HepG2 (cell line): Measurements from ENCODE around the gene ST3GAL4. TPM values are rescaled to one million over a fixed set of nuclear protein-coding genes. Genes with fewer than 3 reads are reported as not detected.

Experiments
- ATAC-seq: fragments of 200-7000 bp; cut with Tn5 transposase; 3 replicates; pipeline ENCODE4 v1.9.1; 2020; ENCODE audit warnings: mild to moderate bottlenecking, moderate library complexity
- BruUV-seq: library from RNA; stranded (reverse); fragments of 400-500 nt; replicated peaks from 2 replicates; lab custom pipeline; 2021; lab: Mats Ljungman, UMichigan
- CTCF ChIA-PET: fragments of 300-600 bp; formaldehyde crosslinking; extraction: SDS; loops from one replicate; lab custom pipeline; 2021; ENCODE audit warnings: low total read pairs, inconsistent platforms, low intra/inter-chr PET ratio; lab: Yijun Ruan, JAX
- POLR2A ChIA-PET: fragments of 350-600 bp; sonication (Branson Sonifier 250); formaldehyde crosslinking; loops from one replicate; lab custom pipeline; 2020; ENCODE audit warnings: antibody characterized with exemption, inconsistent platforms; lab: Yijun Ruan, JAX
- DNase-seq: peaks from one replicate; pipeline ENCODE4 v3.0.0-alpha.2; 2015; ENCODE audit warnings: low spot score
- FAIRE-seq: peaks from 3 replicates; lab custom pipeline; 2011; peaks lifted over from hg19 to GRCh38; lab: Jason Lieb, UNC
- H2AFZ ChIP-seq: one replicate; pipeline ENCODE4 v1.6.1; 2011; ENCODE audit warnings: low read length, inconsistent platforms
- H3K27ac ChIP-seq: fragments of 300-600 bp; 3 replicates; pipeline ENCODE4 v1.8.0; 2011; ENCODE audit warnings: mixed run types, mild to moderate bottlenecking, mixed read lengths, low read length, inconsistent platforms; ENCODE audit not compliant: insufficient read depth; ENCODE audit errors: extremely low read length
- H3K27me3 ChIP-seq, 2 experiments: fragments of 200-600 bp in 1 of 2; 2 replicates in 1 of 2; 3 replicates in 1 of 2; pipeline versions ENCODE4 v1.6.0 to v1.8.0; 2011; ENCODE audit warnings: low read length in 2 of 2, mild to moderate bottlenecking in 2 of 2, moderate library complexity in 2 of 2, inconsistent platforms in 1 of 2; ENCODE audit not compliant: insufficient read depth in 2 of 2, control insufficient read depth in 1 of 2
- H3K36me3 ChIP-seq, 2 experiments: fragments of 200-600 bp in 1 of 2; replicated peaks in 1 of 2; 2 replicates in 1 of 2; 3 replicates in 1 of 2; pipeline versions ENCODE4 v1.5.1 to v1.8.0; 2011; ENCODE audit warnings: low read length in 2 of 2, inconsistent platforms in 1 of 2; ENCODE audit not compliant: insufficient read depth in 2 of 2, control insufficient read depth in 1 of 2
- H3K4me1 ChIP-seq: 2 replicates; pipeline ENCODE4 v1.5.1; 2012; ENCODE audit warnings: low read length, inconsistent platforms; ENCODE audit not compliant: insufficient read depth
- H3K4me2 ChIP-seq: 2 replicates; pipeline ENCODE4 v1.6.0; 2011; ENCODE audit warnings: low read depth, low read length, inconsistent platforms
- H3K4me3 ChIP-seq, 3 experiments: fragments of 200-600 bp in 1 of 3; sonication (generic), shearing (Covaris generic) in 1 of 3; replicated peaks in 1 of 3; 2 replicates each; pipeline ENCODE4 v1.5.1; 2011 to 2016; ENCODE audit warnings: low read length in 3 of 3, inconsistent platforms in 2 of 3, low read depth in 2 of 3, mild to moderate bottlenecking in 2 of 3, control low read depth in 1 of 3, mixed read lengths in 1 of 3; ENCODE audit not compliant: insufficient read depth in 1 of 3
- H3K79me2 ChIP-seq: one replicate; pipeline ENCODE4 v1.6.1; 2011; ENCODE audit warnings: low read length, inconsistent platforms; ENCODE audit not compliant: insufficient read depth
- H3K9ac ChIP-seq: 2 replicates; pipeline ENCODE4 v1.6.0; 2011; ENCODE audit warnings: mild to moderate bottlenecking, low read depth, low read length, inconsistent platforms; ENCODE audit not compliant: insufficient read depth
- H3K9me3 ChIP-seq: 2 replicates; pipeline ENCODE4 v1.5.1; 2012; ENCODE audit warnings: mild to moderate bottlenecking, low read length
- H4K20me1 ChIP-seq: 2 replicates; pipeline ENCODE4 v1.6.0; 2011; ENCODE audit warnings: inconsistent platforms, mild to moderate bottlenecking, low read length, moderate library complexity; ENCODE audit not compliant: insufficient read depth
- CBFB ChIP-seq: sonication (generic); formaldehyde crosslinking; IDR thresholded peaks from 2 replicates; pipeline ENCODE4 v1.4.0; 2020; ENCODE audit warnings: missing genetic modification reagents
- GATA4 ChIP-seq: sonication (generic); IDR thresholded peaks from 2 replicates; pipeline ENCODE4 v1.6.1; 2016; ENCODE audit warnings: antibody characterized with exemption, low read depth, borderline replicate concordance
- IRF2 ChIP-seq: IDR thresholded peaks from 2 replicates; pipeline ENCODE4 v1.6.1; 2018; ENCODE audit warnings: missing genetic modification reagents, missing compliant biosample characterization
- JARID2 ChIP-seq: sonication (generic); formaldehyde crosslinking; IDR thresholded peaks from 2 replicates; pipeline ENCODE4 v1.8.1; 2023; ENCODE audit warnings: missing genetic modification reagents, inconsistent platforms; ENCODE audit not compliant: insufficient replicate concordance
- MAZ ChIP-seq, 2 experiments: sonication (generic) in 1 of 2; formaldehyde crosslinking in 1 of 2; IDR thresholded peaks; 2 replicates each; pipeline versions ENCODE4 v1.5.0 to v1.6.1; 2012 to 2020; ENCODE audit warnings: low read depth in 2 of 2, mild to moderate bottlenecking in 2 of 2, borderline replicate concordance in 1 of 2, improper control_type of control experiment in 1 of 2, low read length in 1 of 2, missing genetic modification reagents in 1 of 2, moderate library complexity in 1 of 2
- MIXL1 ChIP-seq: IDR thresholded peaks from 2 replicates; pipeline ENCODE4 v1.6.1; 2016
- RXRA ChIP-seq: sonication (generic); formaldehyde crosslinking; IDR thresholded peaks from 2 replicates; pipeline ENCODE4 v1.5.1; 2020; ENCODE audit warnings: missing genetic modification reagents
- RXRB ChIP-seq: IDR thresholded peaks from 2 replicates; pipeline ENCODE4 v1.6.1; 2016; ENCODE audit warnings: borderline replicate concordance, missing genetic modification reagents, missing compliant biosample characterization
- TBL1XR1 ChIP-seq: fragments of 150-350 bp; IDR thresholded peaks from 2 replicates; pipeline ENCODE4 v1.6.1; 2014; ENCODE audit warnings: borderline replicate concordance, low read length; ENCODE audit not compliant: partially characterized antibody
- U2AF2 ChIP-seq: fragments of 200-400 bp; formaldehyde crosslinking; IDR thresholded peaks from 2 replicates; pipeline ENCODE4 v1.6.1; 2017; ENCODE audit warnings: low read depth, mild to moderate bottlenecking, low read length
- ZNF17 ChIP-seq: sonication (generic); formaldehyde crosslinking; IDR thresholded peaks from 2 replicates; pipeline ENCODE4 v1.5.0; 2020; ENCODE audit warnings: mild to moderate bottlenecking, missing genetic modification reagents
- ZNF207 ChIP-seq: fragments of 450-650 bp; IDR thresholded peaks from 2 replicates; pipeline ENCODE4 v1.6.1; 2016; ENCODE audit warnings: antibody characterized with exemption, borderline replicate concordance
- ZNF225 ChIP-seq: sonication (generic); formaldehyde crosslinking; IDR thresholded peaks from 2 replicates; pipeline ENCODE4 v1.4.0; 2020; ENCODE audit warnings: mild to moderate bottlenecking, missing genetic modification reagents
- ZNF335 ChIP-seq: sonication (generic); formaldehyde crosslinking; IDR thresholded peaks from 2 replicates; pipeline ENCODE4 v1.4.0; 2020; ENCODE audit warnings: missing genetic modification reagents
- ZNF501 ChIP-seq: sonication (generic); formaldehyde crosslinking; IDR thresholded peaks from 2 replicates; pipeline ENCODE4 v1.5.1; 2020; ENCODE audit warnings: mild to moderate bottlenecking, moderate library complexity, missing genetic modification reagents
- ZNF720 ChIP-seq: sonication (generic); formaldehyde crosslinking; IDR thresholded peaks from 2 replicates; pipeline ENCODE4 v1.4.0; 2020; ENCODE audit warnings: missing genetic modification reagents
- ZNF773 ChIP-seq: sonication (generic); formaldehyde crosslinking; IDR thresholded peaks from 2 replicates; pipeline ENCODE4 v1.4.0; 2020; ENCODE audit warnings: missing genetic modification reagents, borderline replicate concordance
- ZNF878 ChIP-seq: sonication (generic); formaldehyde crosslinking; IDR thresholded peaks from 2 replicates; pipeline ENCODE4 v1.8.1; 2023; ENCODE audit warnings: mild to moderate bottlenecking, missing genetic modification reagents, moderate library complexity
- WGBS: methylation state at CpG from one replicate; pipeline ENCODE4 v1.1.6; 2017; ENCODE audit warnings: low lambda C conversion rate; 5-methylcytosine and 5-hydroxymethylcytosine counted together
- in situ Hi-C: cut with HindIII; loops from 2 replicates; pipeline ENCODE4 v1.10.0; 2017; ENCODE audit warnings: low pct_unique_long_range_greater_than_20kb; ENCODE audit not compliant: extremely low pct_ligation_motif_present
- intact Hi-C: fragments of 100-400 bp; cut with micrococcal nuclease; formaldehyde crosslinking; loops from one replicate; pipeline ENCODE4 v1.10.0; 2022; ENCODE audit not compliant: unreplicated experiment
- polyA plus RNA-seq, 8 experiments: library from polyadenylated mRNA; depleted of rRNA in 3 of 8; stranded (reverse) in 7 of 8; unstranded in 1 of 8; fragments of >200 nt; fragmentation: Illumina TruSeq in 4 of 8; extraction: Trizol in 4 of 8; gene quantifications; 2 replicates each; pipeline versions ENCODE4 v1.2.1 to v1.2.3, GENCODE V29; 2011 to 2016; ENCODE audit warnings: low read depth in 4 of 8, missing spikeins in 1 of 8, mixed read lengths in 1 of 8; ENCODE audit not compliant: insufficient read depth in 1 of 8
- total RNA-seq, 5 experiments: library from RNA; depleted of rRNA; stranded (reverse); fragments of >200 nt; fragmentation: Illumina TruSeq; extraction: Trizol; gene quantifications; 2 replicates each; pipeline ENCODE4 v1.2.3, GENCODE V29; 2016; ENCODE audit warnings: low read depth in 1 of 5
- TF ChIP-seq, protein P1 (sequence below): sonication (generic); formaldehyde crosslinking; IDR thresholded peaks from 2 replicates; pipeline ENCODE4 v1.4.0; 2020; ENCODE audit warnings: missing genetic modification reagents, low read depth, mild to moderate bottlenecking, borderline replicate concordance
- TF ChIP-seq, protein P2 (sequence below): sonication (generic); formaldehyde crosslinking; IDR thresholded peaks from 2 replicates; pipeline ENCODE4 v1.8.0; 2022; ENCODE audit warnings: mild to moderate bottlenecking, missing genetic modification reagents, moderate library complexity

Gene ST3GAL4
- total and polyA plus RNA-seq, 2 of the 13 experiments (the other 11 are each of a cell fraction or from before 2014, with no cell fraction given) = 9.1 to 13.3 TPM

DNA sequence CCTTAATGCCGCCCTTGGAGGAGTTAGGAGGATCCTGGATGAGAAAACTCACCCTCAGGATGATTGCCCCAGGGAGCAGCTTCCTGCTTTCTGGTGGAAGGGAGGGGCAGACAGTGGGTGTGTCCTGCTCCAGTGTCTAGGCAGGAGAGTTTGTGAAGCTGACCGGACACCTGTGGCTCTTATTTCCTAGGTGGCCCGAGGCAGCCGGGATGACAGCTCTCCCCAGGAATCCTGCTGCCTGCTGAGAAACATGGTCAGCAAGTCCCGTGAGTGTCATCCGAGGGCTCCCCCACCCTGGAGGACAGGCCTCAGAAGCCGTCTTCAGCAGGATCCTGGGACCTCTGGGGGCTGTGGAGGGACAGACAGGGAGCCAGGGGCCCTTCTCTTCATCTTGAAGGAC lies 50.4 kb downstream of the ST3GAL4 start:
- no peak overlapping the region for H3K27ac ChIP-seq
- no peaks in the 10 kb centered on the region for H4K20me1 ChIP-seq
- no peaks in the 10 kb centered on the region for H3K27me3 ChIP-seq
- ATAC-seq = no peak
- DNase-seq = no peak
- no peak overlapping the region for H3K9ac ChIP-seq
- no peak overlapping the region for H3K4me3 ChIP-seq
- in situ Hi-C loops = no loop called here
- WGBS = 97% methylated on average over 7 of the region's 7 CpGs
- no peaks in the 10 kb centered on the region for H3K79me2 ChIP-seq
- POLR2A ChIA-PET = no interaction called here
- CTCF ChIA-PET = no interaction called here
- no TSS peak for BruUV-seq
- TF ChIP-seq ZNF335 (CRISPR knock-in tag) (no peak), ZNF773 (CRISPR knock-in tag) (no peak), TBL1XR1 (no peak)
- TF ChIP-seq, protein P1, sequence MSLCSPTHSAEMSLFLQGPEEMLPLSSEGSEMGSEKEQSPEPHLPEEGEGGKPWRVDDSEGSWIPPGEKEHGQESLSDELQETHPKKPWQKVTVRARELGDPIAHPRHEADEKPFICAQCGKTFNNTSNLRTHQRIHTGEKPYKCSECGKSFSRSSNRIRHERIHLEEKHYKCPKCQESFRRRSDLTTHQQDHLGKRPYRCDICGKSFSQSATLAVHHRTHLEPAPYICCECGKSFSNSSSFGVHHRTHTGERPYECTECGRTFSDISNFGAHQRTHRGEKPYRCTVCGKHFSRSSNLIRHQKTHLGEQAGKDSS (CRISPR knock-in tag) = no peak
- intact Hi-C loops = no loop called here
- FAIRE-seq = no peak
- no peaks in the 10 kb centered on the region for H3K9me3 ChIP-seq
- no peak overlapping the region for H3K4me2 ChIP-seq
- no peaks in the 10 kb centered on the region for H3K4me1 ChIP-seq
- no peak overlapping the region for H2AFZ ChIP-seq
- peaks cover 11 to 22% of the 10 kb centered on the region in 2 experiments; a peak in 4 of 5 replicates for H3K36me3 ChIP-seq

DNA sequence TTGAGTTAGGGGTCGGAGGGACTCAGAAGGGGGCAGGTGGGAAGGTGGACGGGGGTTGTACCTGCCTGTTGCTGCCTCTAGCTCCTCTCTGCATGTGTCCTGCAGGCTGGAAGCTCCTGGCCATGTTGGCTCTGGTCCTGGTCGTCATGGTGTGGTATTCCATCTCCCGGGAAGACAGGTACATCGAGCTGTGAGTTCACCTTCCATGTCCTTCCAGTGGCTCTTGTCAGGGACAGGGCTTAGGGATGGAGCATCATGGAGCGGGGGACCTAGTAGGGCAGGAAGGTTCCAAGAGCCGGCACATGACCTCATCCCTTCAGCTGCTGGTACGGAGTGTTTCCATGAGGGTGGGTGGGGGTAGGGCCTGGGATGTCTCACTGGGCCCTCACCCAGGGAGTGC lies 50.9 kb downstream of the ST3GAL4 start:
- ATAC-seq = no peak
- no peak overlapping the region for H3K27ac ChIP-seq
- no peaks in the 10 kb centered on the region for H3K27me3 ChIP-seq
- no peaks in the 10 kb centered on the region for H3K4me1 ChIP-seq
- H3K9me3 ChIP-seq = no peaks in the 10 kb centered on the region
- no peaks in the 10 kb centered on the region for H4K20me1 ChIP-seq
- H2AFZ ChIP-seq = no peak overlapping the region
- in situ Hi-C loops = no loop called here
- no peaks in the 10 kb centered on the region for H3K79me2 ChIP-seq
- intact Hi-C loops = no loop called here
- H3K4me2 ChIP-seq = no peak overlapping the region
- CTCF ChIA-PET = no interaction called here
- POLR2A ChIA-PET = no interaction called here
- no peak overlapping the region for H3K4me3 ChIP-seq
- BruUV-seq = no TSS peak
- no peak overlapping the region for H3K9ac ChIP-seq
- 91% methylated on average over 7 of the region's 8 CpGs for WGBS
- DNase-seq = no peak
- no peak for FAIRE-seq
- H3K36me3 ChIP-seq = peaks cover 11 to 22% of the 10 kb centered on the region in 2 experiments; a peak in 4 of 5 replicates
- no peak for TF ChIP-seq ZNF878 (CRISPR knock-in tag)
- no peak for TF ChIP-seq ZNF207
- no peak for TF ChIP-seq RXRA (CRISPR knock-in tag)
- no peak for TF ChIP-seq JARID2 (CRISPR knock-in tag)
- no peak for TF ChIP-seq GATA4
- TF ChIP-seq RXRB (CRISPR knock-in tag) = no peak
- TF ChIP-seq U2AF2 = no peak
- no peak for TF ChIP-seq IRF2 (CRISPR knock-in tag)
- no peak for TF ChIP-seq CBFB
- no peak for TF ChIP-seq MAZ (IDR thresholded peaks at IDR 0.05; ENCODE audit: borderline replicate concordance, low read depth, low read length)
- no peak for TF ChIP-seq MAZ (CRISPR knock-in tag; IDR thresholded peaks at IDR 0.05; ENCODE audit: low read depth)
- TF ChIP-seq, protein P2, sequence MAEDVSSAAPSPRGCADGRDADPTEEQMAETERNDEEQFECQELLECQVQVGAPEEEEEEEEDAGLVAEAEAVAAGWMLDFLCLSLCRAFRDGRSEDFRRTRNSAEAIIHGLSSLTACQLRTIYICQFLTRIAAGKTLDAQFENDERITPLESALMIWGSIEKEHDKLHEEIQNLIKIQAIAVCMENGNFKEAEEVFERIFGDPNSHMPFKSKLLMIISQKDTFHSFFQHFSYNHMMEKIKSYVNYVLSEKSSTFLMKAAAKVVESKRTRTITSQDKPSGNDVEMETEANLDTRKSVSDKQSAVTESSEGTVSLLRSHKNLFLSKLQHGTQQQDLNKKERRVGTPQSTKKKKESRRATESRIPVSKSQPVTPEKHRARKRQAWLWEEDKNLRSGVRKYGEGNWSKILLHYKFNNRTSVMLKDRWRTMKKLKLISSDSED (CRISPR knock-in tag) = no peak
- no peak for TF ChIP-seq ZNF720
- no peak for TF ChIP-seq ZNF225
- no peak for TF ChIP-seq ZNF501 (CRISPR knock-in tag)
- TF ChIP-seq MIXL1 (CRISPR knock-in tag) = no peak
- no peak for TF ChIP-seq ZNF17 (CRISPR knock-in tag)
